GM20000 (cell line): ENCODE measurements around the gene GNL3.
"Not testable (repeated sequence)": the region's sequence is repeated elsewhere in the genome, so short reads cannot be mapped to it uniquely, and the experiment has no call there.

Experiments
- DNase-seq: peaks from one replicate; pipeline ENCODE4 v3.0.0; 2012; ENCODE audit warnings: low spot score
- TF ChIP-seq, protein P1 (sequence below): IDR thresholded peaks from 2 replicates; pipeline ENCODE4 v1.5.1; 2012; ENCODE audit warnings: mild to moderate bottlenecking, control low read depth; ENCODE audit errors: extremely low read depth, missing control alignments

The GNL3 gene

GRCh38 chr3:52721002-52721729 lies 35.3 kb downstream of the GNL3 start:
- peak; percentile 40 for DNase-seq
- TF ChIP-seq, protein P1, sequence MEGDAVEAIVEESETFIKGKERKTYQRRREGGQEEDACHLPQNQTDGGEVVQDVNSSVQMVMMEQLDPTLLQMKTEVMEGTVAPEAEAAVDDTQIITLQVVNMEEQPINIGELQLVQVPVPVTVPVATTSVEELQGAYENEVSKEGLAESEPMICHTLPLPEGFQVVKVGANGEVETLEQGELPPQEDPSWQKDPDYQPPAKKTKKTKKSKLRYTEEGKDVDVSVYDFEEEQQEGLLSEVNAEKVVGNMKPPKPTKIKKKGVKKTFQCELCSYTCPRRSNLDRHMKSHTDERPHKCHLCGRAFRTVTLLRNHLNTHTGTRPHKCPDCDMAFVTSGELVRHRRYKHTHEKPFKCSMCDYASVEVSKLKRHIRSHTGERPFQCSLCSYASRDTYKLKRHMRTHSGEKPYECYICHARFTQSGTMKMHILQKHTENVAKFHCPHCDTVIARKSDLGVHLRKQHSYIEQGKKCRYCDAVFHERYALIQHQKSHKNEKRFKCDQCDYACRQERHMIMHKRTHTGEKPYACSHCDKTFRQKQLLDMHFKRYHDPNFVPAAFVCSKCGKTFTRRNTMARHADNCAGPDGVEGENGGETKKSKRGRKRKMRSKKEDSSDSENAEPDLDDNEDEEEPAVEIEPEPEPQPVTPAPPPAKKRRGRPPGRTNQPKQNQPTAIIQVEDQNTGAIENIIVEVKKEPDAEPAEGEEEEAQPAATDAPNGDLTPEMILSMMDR = no peak

DNA sequence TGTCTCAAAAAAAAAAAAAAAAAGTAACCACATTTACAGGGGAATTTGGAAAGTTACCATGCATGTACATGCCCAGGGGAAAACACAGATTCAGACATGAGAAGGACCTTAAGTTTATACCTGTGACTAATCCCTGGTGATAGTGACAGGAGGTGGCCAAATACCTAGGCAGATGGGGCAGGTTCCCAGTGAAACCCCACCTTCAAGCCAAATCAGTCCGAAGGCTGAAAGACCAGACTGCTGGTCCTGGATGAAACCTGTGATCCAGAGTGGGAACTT lies 35.8 kb downstream of the GNL3 start:
- TF ChIP-seq, protein P1 = no peak
- no peak for DNase-seq

- TF ChIP-seq, protein P1 = no peak
- DNase-seq = no peak
Measured at GRCh38 chr3:52722491-52722890, 36.7 kb downstream of the GNL3 start.

DNA sequence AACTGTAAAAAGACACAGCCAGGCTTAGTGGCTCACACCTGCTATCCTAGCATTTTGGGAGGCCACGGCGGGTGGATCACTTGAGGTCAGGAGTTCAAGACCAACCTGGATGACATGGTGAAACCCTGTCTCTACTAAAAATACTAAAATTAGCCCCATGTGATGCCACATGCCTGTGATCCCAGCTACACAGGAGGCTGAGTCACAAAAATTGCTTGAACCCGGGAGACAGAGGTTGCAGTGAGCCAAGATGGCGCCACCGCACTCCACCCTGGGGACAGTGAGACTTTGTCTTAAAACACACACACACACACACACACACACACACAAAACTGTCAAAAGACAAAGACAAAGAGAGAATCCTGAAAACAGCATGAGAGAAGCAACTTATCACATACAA lies 38.1 kb downstream of the GNL3 start:
- TF ChIP-seq, protein P1 = no peak
- no peak for DNase-seq

DNA sequence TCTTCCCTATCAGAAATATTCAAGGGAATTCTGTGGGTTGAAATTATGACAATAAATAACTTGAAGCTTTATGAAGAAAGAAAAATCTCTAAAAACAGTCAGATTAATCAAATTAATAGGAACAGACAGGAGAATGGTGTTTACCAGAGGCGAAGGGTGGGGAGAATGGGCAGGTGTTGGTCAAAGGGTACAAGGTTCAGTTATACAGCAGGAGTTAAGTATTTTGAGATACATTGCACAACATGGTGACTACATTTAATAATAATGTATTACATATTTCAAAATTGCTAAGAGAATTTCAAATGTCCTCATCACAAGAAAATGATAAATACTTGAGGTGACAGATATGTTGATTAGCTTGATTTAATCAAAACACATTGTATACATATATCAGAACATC lies 38.7 kb downstream of the GNL3 start:
- DNase-seq = no peak
- TF ChIP-seq, protein P1 = no peak

DNA sequence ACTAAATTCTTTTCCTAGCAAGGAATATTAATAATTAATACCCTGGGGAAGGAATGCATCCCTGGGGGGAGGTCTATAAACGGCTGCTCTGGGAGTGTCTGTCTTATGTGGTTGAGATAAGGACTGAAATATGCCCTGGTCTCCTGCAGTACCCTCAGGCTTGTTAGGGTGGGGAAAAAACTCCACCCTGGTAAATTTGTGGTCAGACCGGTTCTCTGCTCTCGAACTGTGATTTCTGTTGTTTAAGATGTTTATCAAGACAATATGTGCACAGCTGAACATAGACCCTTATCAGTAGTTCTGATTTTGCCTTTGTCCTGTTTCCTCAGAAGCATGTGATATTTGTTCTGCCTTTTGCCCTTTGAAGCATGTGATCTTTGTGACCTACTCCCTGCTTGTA lies 42.9 kb downstream of the GNL3 start:
- not testable (repeated sequence) for DNase-seq

DNA sequence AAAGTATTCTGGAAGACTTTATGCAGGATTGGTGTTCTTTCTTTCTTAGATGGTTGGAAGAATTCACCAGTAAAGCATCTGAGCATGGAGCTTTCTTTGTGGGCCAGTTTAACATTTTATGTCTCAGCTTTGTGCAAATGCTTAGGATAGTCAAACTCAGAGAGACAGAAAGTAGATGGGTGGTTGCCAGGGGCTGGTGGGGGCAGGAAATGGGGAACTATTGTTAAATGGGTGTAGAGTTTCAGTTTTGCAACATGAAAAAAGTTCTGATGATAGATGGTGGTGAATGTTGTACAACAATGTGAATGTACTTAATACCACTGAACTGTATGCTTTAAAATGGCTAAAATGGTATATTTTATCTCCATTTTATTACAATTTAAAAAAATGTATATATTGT lies 44.8 kb downstream of the GNL3 start:
- TF ChIP-seq, protein P1 = no peak
- no peak for DNase-seq

- TF ChIP-seq, protein P1 = no peak
Measured at GRCh38 chr3:52731590-52731989, 45.8 kb downstream of the GNL3 start.

More at GRCh38 chr3:52731590-52731989, 45.8 kb downstream of the GNL3 start:
- DNase-seq = no peak
